ENCODE results near the gene LRP1B. TPM values are rescaled to one million over a fixed set of nuclear protein-coding genes. Genes with fewer than 3 reads are reported as not detected.

The LRP1B gene
- total RNA-seq, 4 donors from 2014 or later = 0.42 to 0.71 (median 0.65) TPM

DNA sequence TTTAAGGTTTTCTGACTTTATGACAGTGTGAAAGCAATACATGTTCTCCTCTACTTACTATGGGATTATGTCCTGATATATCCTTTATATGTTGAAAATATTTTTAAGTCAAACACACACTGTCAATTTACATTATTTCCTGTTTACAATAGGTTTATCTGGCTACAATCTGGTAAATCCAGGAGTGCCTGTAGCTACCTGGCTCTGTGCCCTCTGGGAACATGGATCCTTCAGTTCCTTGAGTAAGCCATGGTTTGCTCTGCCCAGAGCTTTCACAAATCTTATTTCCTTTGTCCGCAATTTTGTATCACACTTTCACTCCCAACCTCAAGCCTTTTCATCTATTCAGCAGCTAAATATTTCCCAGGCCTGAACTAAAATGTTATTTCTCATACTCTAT lies 1768.5 kb downstream of the LRP1B start:
- Histone ChIP-seq H3K4me1 (no peaks in the 10 kb centered on the region), H3K4me3 (no peak overlapping the region), H3K27me3 (no peaks in the 10 kb centered on the region), H3K9me3 (no peaks in the 10 kb centered on the region), H3K27ac (replicated peaks in 1 of 4) (no peak overlapping the region), H3K36me3 (no peaks in the 10 kb centered on the region)
- no peak for DNase-seq (ENCODE audit: extremely low spot score)
- WGBS = 100% methylated on average over 1 of the region's 1 CpG
- intact Hi-C loops (cut with DNase I) = no loop called here
- TF ChIP-seq EP300 (IDR thresholded peaks at IDR 0.05) (no peak), POLR2A (IDR thresholded peaks at IDR 0.05; ENCODE audit: low read depth) (no peak), POLR2AphosphoS5 (IDR thresholded peaks at IDR 0.05) (no peak)
- TF ChIP-seq, protein P1, sequence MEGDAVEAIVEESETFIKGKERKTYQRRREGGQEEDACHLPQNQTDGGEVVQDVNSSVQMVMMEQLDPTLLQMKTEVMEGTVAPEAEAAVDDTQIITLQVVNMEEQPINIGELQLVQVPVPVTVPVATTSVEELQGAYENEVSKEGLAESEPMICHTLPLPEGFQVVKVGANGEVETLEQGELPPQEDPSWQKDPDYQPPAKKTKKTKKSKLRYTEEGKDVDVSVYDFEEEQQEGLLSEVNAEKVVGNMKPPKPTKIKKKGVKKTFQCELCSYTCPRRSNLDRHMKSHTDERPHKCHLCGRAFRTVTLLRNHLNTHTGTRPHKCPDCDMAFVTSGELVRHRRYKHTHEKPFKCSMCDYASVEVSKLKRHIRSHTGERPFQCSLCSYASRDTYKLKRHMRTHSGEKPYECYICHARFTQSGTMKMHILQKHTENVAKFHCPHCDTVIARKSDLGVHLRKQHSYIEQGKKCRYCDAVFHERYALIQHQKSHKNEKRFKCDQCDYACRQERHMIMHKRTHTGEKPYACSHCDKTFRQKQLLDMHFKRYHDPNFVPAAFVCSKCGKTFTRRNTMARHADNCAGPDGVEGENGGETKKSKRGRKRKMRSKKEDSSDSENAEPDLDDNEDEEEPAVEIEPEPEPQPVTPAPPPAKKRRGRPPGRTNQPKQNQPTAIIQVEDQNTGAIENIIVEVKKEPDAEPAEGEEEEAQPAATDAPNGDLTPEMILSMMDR (IDR thresholded peaks at IDR 0.05) = no peak

DNA sequence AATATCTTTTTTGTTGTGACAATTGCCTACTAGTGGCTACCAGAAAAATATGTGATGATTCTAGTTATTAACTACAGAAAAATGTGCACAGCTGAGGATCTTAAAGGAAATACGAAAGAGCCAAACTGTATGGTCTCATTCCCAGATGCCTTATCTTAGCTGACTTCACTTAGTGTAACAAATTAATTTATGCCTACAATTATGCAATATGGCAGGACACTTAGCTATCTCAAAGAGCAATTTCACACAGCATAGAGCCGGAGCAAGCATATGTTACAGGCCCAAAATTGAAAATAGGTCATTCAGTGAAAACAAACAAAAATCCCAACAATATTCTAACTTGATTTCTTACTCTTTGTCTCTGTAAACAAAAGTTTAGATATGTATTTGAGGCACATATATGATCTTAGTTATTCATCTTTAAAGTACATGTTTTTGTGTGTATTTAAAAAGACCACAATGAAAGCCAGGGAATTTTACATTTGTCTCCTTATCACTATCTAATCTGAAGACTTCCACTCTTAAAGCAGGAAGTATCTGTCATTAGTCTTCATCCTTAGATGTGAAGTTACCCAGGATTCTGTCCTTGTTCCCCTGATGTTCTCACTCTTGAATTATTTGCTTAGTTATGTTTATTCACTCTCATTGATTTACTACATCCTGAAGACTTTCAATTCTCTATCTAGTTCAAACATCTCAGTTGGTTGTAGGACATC lies 1771.6 kb downstream of the LRP1B start:
- Histone ChIP-seq H3K27ac (replicated peaks in 1 of 4) (no peak overlapping the region), H3K4me1 (no peaks in the 10 kb centered on the region), H3K4me3 (no peak overlapping the region), H3K36me3 (no peaks in the 10 kb centered on the region), H3K9me3 (no peaks in the 10 kb centered on the region), H3K27me3 (no peaks in the 10 kb centered on the region)
- TF ChIP-seq POLR2AphosphoS5 (IDR thresholded peaks at IDR 0.05) (no peak), POLR2A (IDR thresholded peaks at IDR 0.05; ENCODE audit: low read depth) (no peak), EP300 (IDR thresholded peaks at IDR 0.05) (no peak)
- TF ChIP-seq, protein P1 (IDR thresholded peaks at IDR 0.05) = no peak
- WGBS = 74% methylated on average over 2 of the region's 2 CpGs
- intact Hi-C loops (cut with DNase I) = no loop called here
- no peak for DNase-seq (ENCODE audit: extremely low spot score)

DNA sequence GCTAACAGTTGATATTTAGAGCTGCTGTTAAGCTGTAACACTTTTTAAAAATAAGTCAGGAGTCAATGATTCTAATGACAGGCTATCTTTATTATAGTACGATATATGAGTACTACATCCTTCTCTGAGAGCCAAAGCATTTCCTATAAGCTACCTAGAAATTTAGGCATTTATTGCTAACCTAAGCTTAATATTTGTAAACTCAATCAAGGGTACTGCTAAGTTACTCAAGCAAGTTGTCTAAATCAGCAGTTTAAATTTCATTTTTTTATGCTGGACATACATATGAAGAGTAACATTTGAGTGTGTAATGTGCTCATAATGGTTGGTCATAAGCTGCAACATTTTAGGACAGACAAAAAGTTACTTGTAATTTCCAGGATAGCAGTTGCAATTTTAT lies 1774.1 kb downstream of the LRP1B start:
- intact Hi-C loops (cut with DNase I) = no loop called here
- H3K4me3 ChIP-seq = no peak overlapping the region
- H3K36me3 ChIP-seq = no peaks in the 10 kb centered on the region
- 97% methylated on average over 1 of the region's 1 CpG for WGBS
- DNase-seq (ENCODE audit: extremely low spot score) = no peak
- H3K27ac ChIP-seq (replicated peaks in 1 of 4) = no peak overlapping the region
- no peaks in the 10 kb centered on the region for H3K27me3 ChIP-seq
- TF ChIP-seq POLR2A (IDR thresholded peaks at IDR 0.05; ENCODE audit: low read depth) (no peak), EP300 (IDR thresholded peaks at IDR 0.05) (no peak), POLR2AphosphoS5 (IDR thresholded peaks at IDR 0.05) (no peak)
- TF ChIP-seq, protein P1 (IDR thresholded peaks at IDR 0.05) = no peak
- no peaks in the 10 kb centered on the region for H3K9me3 ChIP-seq
- H3K4me1 ChIP-seq = no peaks in the 10 kb centered on the region

DNA sequence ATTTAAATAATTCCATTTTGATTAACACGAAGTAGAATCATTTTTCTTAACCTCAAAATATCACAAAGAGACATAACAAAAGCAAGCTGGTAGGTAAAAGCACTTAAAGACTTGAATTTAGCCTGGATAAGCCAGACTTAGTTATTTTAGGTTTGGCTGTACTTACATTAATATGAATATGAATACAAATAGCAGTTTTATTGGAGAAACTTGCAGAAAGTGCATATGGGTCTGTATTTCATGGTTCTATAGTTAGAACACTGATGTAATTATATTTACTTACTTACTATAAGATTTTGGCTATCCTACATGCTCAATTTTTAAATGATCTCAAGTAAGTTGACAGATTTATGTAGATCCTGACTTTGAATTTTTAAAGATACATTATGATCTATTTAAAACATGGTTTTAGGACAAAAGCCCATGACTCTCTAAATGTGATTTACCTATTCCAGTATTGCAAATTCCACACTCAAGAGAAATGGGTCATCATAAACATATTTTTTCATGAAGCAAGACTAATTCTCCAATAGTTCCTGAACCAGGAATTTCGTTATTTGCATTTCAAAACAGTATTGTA lies 1775.2 kb downstream of the LRP1B start:
- no peak overlapping the region for H3K27ac ChIP-seq (replicated peaks in 1 of 4)
- no peaks in the 10 kb centered on the region for H3K36me3 ChIP-seq
- no peaks in the 10 kb centered on the region for H3K4me1 ChIP-seq
- no peak for DNase-seq (ENCODE audit: extremely low spot score)
- intact Hi-C loops (cut with DNase I) = no loop called here
- no peaks in the 10 kb centered on the region for H3K27me3 ChIP-seq
- H3K4me3 ChIP-seq = no peak overlapping the region
- 56% methylated on average over 2 of the region's 2 CpGs for WGBS
- no peak for TF ChIP-seq POLR2A (IDR thresholded peaks at IDR 0.05; ENCODE audit: low read depth)
- TF ChIP-seq, protein P1 (IDR thresholded peaks at IDR 0.05) = no peak
- no peak for TF ChIP-seq POLR2AphosphoS5 (IDR thresholded peaks at IDR 0.05)
- TF ChIP-seq EP300 (IDR thresholded peaks at IDR 0.05) = no peak
- H3K9me3 ChIP-seq = no peaks in the 10 kb centered on the region

Measured in esophagus muscularis mucosa (tissue), 4 donors.